ENCODE results near the gene NAALADL1.
"Not testable (repeated sequence)": the region's sequence is repeated elsewhere in the genome, so short reads cannot be mapped to it uniquely, and the experiment has no call there.

NAALADL1 gene

DNA sequence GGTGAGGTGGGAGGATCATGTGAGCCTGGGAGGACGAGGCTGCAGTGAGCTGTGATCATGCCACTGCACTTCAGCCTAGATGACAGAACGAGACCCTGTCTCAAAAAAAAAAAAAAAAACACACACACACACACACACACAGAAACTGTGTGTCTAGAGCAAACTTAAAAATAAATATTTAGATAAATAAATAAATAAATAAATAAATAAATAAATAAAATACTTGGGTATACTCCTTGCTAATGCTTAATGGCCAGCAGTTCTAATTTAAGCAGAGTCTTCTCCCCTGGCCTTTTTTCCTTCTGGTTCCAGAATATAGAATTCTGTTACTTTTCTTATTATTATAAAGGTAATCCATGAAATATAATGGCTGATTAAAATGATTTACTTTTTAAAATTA lies 49.5 kb downstream of the NAALADL1 start:
- TF ChIP-seq, protein P1, sequence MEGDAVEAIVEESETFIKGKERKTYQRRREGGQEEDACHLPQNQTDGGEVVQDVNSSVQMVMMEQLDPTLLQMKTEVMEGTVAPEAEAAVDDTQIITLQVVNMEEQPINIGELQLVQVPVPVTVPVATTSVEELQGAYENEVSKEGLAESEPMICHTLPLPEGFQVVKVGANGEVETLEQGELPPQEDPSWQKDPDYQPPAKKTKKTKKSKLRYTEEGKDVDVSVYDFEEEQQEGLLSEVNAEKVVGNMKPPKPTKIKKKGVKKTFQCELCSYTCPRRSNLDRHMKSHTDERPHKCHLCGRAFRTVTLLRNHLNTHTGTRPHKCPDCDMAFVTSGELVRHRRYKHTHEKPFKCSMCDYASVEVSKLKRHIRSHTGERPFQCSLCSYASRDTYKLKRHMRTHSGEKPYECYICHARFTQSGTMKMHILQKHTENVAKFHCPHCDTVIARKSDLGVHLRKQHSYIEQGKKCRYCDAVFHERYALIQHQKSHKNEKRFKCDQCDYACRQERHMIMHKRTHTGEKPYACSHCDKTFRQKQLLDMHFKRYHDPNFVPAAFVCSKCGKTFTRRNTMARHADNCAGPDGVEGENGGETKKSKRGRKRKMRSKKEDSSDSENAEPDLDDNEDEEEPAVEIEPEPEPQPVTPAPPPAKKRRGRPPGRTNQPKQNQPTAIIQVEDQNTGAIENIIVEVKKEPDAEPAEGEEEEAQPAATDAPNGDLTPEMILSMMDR (conservative IDR thresholded peaks at IDR 0.05; ENCODE audit: control insufficient read depth, insufficient read depth, low read depth, low read length): no peak
- H3K4me3 ChIP-seq (ENCODE audit: control insufficient read depth, low read depth, low read length): no peak overlapping the region
- DNase-seq (ENCODE audit: low read depth): no peak

DNA sequence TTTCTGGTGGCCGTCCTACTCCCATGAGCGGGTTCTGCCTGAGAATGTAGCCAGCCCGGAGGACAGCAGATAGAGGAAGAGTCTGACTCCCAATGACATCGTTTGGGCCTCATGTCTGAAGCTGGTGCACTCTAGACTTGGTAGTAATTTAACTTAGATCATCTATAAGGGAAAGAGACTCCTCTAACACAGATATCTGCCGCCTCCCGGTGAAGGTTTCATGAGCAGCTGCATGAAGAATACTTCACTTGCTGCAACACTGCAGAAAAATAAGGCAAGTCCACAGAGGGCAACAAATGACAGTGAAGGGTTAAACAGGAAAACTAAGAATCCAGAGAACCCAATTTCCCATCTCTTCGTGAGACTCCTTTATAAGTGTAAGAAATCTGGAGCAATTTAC lies 50.3 kb downstream of the NAALADL1 start:
- H3K4me3 ChIP-seq (ENCODE audit: control insufficient read depth, low read depth, low read length): no peak overlapping the region
- DNase-seq (ENCODE audit: low read depth): no peak
- TF ChIP-seq, protein P1 (conservative IDR thresholded peaks at IDR 0.05; ENCODE audit: control insufficient read depth, insufficient read depth, low read depth, low read length): no peak

DNA sequence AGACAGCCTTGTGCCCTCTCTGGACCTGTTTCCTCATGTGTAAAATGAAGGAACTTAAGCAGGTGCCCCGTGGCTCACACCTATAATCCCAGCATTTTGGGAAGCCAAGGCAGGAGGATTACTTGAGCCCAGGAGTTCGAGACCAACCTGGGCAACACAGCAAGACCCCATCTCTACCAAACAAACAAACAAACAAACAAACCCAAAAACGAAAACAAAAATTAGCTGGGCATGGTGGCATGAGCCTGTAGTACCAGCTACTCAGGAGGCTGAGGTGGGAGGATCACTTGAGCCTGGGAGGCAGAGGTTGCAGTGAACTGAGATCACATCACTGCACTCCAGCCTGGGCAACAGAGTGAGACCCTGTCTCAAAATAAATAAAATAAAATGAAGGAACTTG lies 54.4 kb downstream of the NAALADL1 start:
- H3K4me3 ChIP-seq (ENCODE audit: control insufficient read depth, low read depth, low read length); DNase-seq (ENCODE audit: low read depth): not testable (repeated sequence)

DNA sequence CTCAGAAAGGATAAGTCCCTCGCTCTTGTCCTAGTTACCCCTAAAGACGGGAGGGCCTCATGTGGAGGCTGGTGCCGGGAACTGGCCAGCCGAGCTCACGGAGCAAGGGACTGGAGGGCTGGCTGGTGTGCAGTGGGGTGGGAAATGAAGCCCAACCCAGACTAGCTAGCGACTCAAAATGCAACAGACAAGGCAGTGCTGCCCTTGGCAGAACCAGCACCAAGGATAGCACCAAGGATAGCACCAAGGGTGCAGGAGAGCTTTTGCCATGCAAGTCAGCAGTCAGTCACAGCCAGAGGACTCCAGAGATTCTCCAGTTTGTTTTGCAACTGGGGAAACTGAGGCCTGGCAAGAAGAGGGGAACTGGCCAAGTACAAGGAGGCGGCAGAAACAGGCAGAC lies 55.1 kb downstream of the NAALADL1 start:
- TF ChIP-seq, protein P1 (conservative IDR thresholded peaks at IDR 0.05; ENCODE audit: control insufficient read depth, insufficient read depth, low read depth, low read length): no peak
- DNase-seq (ENCODE audit: low read depth): peak; percentile 45
- no peak overlapping the region for H3K4me3 ChIP-seq (ENCODE audit: control insufficient read depth, low read depth, low read length)

DNA sequence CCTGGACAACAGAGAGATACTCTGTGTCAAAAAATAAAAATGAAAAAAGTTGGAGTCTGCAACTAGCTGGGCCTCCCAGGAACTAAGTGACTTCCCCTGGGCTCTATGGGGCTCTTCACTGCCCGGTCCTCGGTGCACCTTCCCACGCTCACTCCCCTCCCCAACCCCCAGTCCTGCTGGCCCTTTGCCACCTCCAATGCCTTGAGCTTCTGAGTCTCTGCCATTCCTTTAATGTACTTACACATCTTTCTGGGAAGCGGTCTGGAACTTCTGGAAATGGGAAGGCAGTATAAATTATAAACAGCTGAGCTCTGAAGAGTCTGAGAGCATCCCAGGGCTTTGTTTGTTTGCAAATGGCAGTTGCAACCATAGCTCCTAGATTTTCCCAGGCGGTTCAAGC lies 55.6 kb downstream of the NAALADL1 start:
- no peak overlapping the region for H3K4me3 ChIP-seq (ENCODE audit: control insufficient read depth, low read depth, low read length)
- DNase-seq (ENCODE audit: low read depth): peak; percentile 47
- TF ChIP-seq, protein P1 (conservative IDR thresholded peaks at IDR 0.05; ENCODE audit: control insufficient read depth, insufficient read depth, low read depth, low read length): no peak

DNA sequence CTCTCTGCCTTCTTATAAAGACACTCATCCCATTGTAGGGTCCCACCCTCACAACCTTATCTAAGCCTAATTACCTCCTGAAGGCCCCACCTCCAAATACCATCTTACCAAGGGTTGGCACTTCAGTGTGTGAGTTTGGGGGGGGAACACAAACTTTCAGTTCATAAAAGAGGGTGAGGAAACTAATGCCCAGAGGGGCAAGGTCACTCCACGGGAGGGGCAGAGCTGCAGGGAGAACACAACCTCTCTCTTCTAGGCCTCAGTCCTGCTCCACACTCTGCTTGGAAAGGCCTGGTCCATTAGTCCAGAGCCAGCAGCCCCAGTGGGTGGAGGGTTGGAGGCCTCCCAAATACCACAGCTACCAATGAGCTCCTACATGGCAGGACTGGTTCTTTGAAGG lies 58.9 kb downstream of the NAALADL1 start:
- H3K4me3 ChIP-seq (ENCODE audit: control insufficient read depth, low read depth, low read length): no peak overlapping the region
- no peak for DNase-seq (ENCODE audit: low read depth)
- TF ChIP-seq, protein P1 (conservative IDR thresholded peaks at IDR 0.05; ENCODE audit: control insufficient read depth, insufficient read depth, low read depth, low read length): no peak

DNA sequence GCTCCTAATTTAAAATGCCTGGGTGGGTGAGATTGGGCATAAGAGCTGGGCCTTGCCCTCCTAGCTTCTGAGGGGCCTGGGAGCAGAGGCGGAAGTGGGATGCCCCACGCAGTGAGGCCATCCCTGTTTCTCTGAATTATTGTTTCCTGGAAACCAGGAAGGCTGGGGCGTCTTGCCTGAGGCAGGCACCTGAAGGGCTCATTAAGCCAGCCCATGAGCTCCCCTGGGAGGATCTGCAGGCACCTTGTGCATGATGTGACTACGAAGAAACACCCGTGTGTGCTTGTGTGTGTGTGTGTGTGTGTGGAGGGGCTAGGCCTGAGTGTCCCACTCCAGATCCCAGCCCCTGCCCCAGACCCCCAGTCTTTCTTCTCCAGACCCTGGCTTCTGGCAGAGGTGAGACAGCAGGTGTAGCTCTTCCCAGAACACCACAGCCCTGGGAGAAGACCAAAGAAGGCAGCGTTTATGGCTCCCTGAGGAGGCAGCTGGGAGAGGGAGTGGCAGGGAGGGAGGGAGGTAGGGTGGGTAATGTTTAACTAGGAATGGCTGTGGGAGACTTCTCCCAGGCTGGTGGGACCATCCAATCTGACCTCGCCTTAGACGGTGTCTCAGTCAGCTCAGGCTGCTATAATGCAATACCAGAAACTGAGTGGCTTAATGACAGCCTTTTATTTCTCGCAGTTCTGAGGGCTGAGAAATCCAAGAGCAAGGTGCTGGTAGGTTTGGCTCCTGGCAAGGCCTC lies 59.5 kb downstream of the NAALADL1 start:
- TF ChIP-seq, protein P1 (conservative IDR thresholded peaks at IDR 0.05; ENCODE audit: control insufficient read depth, insufficient read depth, low read depth, low read length): no peak
- H3K4me3 ChIP-seq (ENCODE audit: control insufficient read depth, low read depth, low read length): no peak overlapping the region
- no peak for DNase-seq (ENCODE audit: low read depth)
